ENCODE measurements around the gene POLR3H. TPM values are rescaled to one million over a fixed set of nuclear protein-coding genes. Genes with fewer than 3 reads are reported as not detected.

The POLR3H gene
- total and polyA plus RNA-seq, 2 donors (not counting 1 experiment from before 2014, with no cell fraction given) = 12.4 to 32.1 TPM

DNA sequence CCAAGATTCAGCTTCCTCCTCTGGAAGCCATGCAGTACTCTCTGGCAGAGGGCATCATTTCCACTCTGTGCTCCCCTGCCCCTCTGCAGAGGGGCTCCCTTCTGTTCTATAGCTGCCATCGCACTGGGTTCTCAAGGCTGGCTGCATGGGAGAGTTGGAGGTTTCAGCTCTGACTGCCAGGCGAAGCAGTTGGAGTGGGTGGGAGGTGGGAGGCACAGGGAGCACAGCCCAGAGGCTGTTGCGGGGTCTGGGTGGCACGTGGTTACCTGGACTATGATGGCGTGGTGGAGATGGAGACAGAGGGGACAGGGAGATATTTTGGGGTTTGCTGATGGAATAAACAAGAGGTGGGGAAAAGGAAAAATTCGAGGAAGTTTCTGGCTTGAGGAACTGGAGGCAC is 40.6 kb upstream of the POLR3H start:
- no peak overlapping the region for H3K9ac ChIP-seq (ENCODE audit: low read length)

DNA sequence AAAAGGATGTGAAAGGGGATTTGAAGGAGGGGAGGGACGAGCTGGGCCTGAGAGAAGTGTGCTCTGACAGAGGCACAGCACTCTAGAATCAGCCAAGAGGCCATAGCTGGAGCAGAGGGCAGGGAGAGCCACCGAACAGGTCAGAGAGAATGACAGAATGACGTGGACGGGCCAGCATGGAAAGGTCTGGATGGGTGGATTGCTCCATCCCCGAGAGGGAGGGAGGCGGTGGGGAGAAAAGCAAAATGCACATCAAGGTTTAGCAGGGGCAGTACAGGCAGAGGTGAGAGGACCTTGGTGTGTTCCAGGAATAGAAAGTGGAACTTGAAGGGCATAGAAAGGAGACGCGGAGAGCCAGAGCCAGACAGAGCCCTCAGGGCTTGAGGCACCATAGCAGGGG is 38.4 kb upstream of the POLR3H start:
- intact Hi-C loops (cut with micrococcal nuclease) = no loop called here
- ATAC-seq (ENCODE audit: low read depth) = no peak
- Histone ChIP-seq H3K27me3 (replicated peaks in 1 of 4; ENCODE audit: control extremely low read depth in 1 of 4, control insufficient read depth in 3 of 4, insufficient read depth in 4 of 4, low read length in 3 of 4) (no peaks in the 10 kb centered on the region), H3K27ac (ENCODE audit: low read length in 2 of 2) (no peak overlapping the region), H3K4me2 (replicated peaks; ENCODE audit: low read depth, low read length, poor library complexity, severe bottlenecking) (no peak overlapping the region), H4K20me1 (ENCODE audit: control insufficient read depth, insufficient read depth, low read length, poor library complexity, severe bottlenecking) (no peaks in the 10 kb centered on the region), H3K4me1 (ENCODE audit: control insufficient read depth in 2 of 2, insufficient read depth in 2 of 2, low read length in 2 of 2) (no peaks in the 10 kb centered on the region), H3K9me3 (ENCODE audit: control extremely low read depth in 1 of 3, control insufficient read depth in 2 of 3, insufficient read depth in 1 of 3, low read length in 2 of 3) (no peaks in the 10 kb centered on the region), H2AFZ (ENCODE audit: insufficient read depth, low read depth, low read length, poor library complexity, severe bottlenecking) (no peak overlapping the region), H3K4me3 (ENCODE audit: control extremely low read depth in 1 of 5, extremely low read depth in 1 of 5, insufficient read depth in 1 of 5, low read depth in 2 of 5, low read length in 4 of 5) (no peak overlapping the region), H3K9ac (ENCODE audit: low read length) (no peak overlapping the region), H3K79me2 (ENCODE audit: control insufficient read depth, insufficient read depth, low read length) (no peaks in the 10 kb centered on the region), H3K36me3 (replicated peaks in 1 of 2; ENCODE audit: control extremely low read depth in 1 of 2, control insufficient read depth in 1 of 2, extremely low read depth in 1 of 2, insufficient read depth in 2 of 2, low read length in 1 of 2) (peaks cover 0 to 12% of the 10 kb centered on the region in 2 experiments)
- Mint-ChIP-seq H3K9me3 (ENCODE audit: insufficient read depth) (no peaks in the 10 kb centered on the region), H3K27me3 (no peaks in the 10 kb centered on the region), H3K4me1 (no peaks in the 10 kb centered on the region), H3K4me3 (no peak overlapping the region), H3K27ac (no peak overlapping the region)
- TF ChIP-seq, protein P1, sequence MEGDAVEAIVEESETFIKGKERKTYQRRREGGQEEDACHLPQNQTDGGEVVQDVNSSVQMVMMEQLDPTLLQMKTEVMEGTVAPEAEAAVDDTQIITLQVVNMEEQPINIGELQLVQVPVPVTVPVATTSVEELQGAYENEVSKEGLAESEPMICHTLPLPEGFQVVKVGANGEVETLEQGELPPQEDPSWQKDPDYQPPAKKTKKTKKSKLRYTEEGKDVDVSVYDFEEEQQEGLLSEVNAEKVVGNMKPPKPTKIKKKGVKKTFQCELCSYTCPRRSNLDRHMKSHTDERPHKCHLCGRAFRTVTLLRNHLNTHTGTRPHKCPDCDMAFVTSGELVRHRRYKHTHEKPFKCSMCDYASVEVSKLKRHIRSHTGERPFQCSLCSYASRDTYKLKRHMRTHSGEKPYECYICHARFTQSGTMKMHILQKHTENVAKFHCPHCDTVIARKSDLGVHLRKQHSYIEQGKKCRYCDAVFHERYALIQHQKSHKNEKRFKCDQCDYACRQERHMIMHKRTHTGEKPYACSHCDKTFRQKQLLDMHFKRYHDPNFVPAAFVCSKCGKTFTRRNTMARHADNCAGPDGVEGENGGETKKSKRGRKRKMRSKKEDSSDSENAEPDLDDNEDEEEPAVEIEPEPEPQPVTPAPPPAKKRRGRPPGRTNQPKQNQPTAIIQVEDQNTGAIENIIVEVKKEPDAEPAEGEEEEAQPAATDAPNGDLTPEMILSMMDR (IDR thresholded peaks at IDR 0.05) = no peak
- no peak for TF ChIP-seq EZH2 (IDR thresholded peaks at IDR 0.05; ENCODE audit: borderline replicate concordance, insufficient read depth, low read depth, low read length, poor library complexity, severe bottlenecking)
- POLR2A ChIA-PET = no interaction called here
- WGBS (ENCODE audit: insufficient coverage) = 96% methylated on average over 8 of the region's 8 CpGs
- DNase-seq = no peak
- CTCF ChIA-PET = interaction anchor here (1.3 kb wide), 1 partner anchor 180 kb away, joined by 3 read pairs; no protein-coding TSS in a partner anchor

More for the DNA sequence above, 40.6 kb upstream of the POLR3H start:
- ChIA-PET POLR2A (no interaction called here), CTCF (no interaction called here)
- no peak overlapping the region for H2AFZ ChIP-seq (ENCODE audit: insufficient read depth, low read depth, low read length, poor library complexity, severe bottlenecking)
- peaks cover 6 to 12% of the 10 kb centered on the region in 2 donors for H3K4me1 ChIP-seq (ENCODE audit: control insufficient read depth in 2 of 2, insufficient read depth in 2 of 2, low read length in 2 of 2)
- Mint-ChIP-seq H3K9me3 (ENCODE audit: insufficient read depth) (no peaks in the 10 kb centered on the region), H3K4me1 (peaks cover 10% of the 10 kb centered on the region), H3K4me3 (no peak overlapping the region), H3K27ac (no peak overlapping the region), H3K27me3 (no peaks in the 10 kb centered on the region)
- no peaks in the 10 kb centered on the region for H3K9me3 ChIP-seq (ENCODE audit: control extremely low read depth in 1 of 3, control insufficient read depth in 2 of 3, insufficient read depth in 1 of 3, low read length in 2 of 3)
- no peaks in the 10 kb centered on the region for H4K20me1 ChIP-seq (ENCODE audit: control insufficient read depth, insufficient read depth, low read length, poor library complexity, severe bottlenecking)
- intact Hi-C loops (cut with micrococcal nuclease) = no loop called here
- peaks cover 3% of the 10 kb centered on the region for H3K79me2 ChIP-seq (ENCODE audit: control insufficient read depth, insufficient read depth, low read length)
- ATAC-seq (ENCODE audit: low read depth) (no peak), DNase-seq (no peak)
- no peaks in the 10 kb centered on the region for H3K27me3 ChIP-seq (replicated peaks in 1 of 4; ENCODE audit: control extremely low read depth in 1 of 4, control insufficient read depth in 3 of 4, insufficient read depth in 4 of 4, low read length in 3 of 4)
- no peak for TF ChIP-seq EZH2 (IDR thresholded peaks at IDR 0.05; ENCODE audit: borderline replicate concordance, insufficient read depth, low read depth, low read length, poor library complexity, severe bottlenecking)
- TF ChIP-seq, protein P1 (IDR thresholded peaks at IDR 0.05) = no peak
- H3K4me3 ChIP-seq (ENCODE audit: control extremely low read depth in 1 of 5, extremely low read depth in 1 of 5, insufficient read depth in 1 of 5, low read depth in 2 of 5, low read length in 4 of 5) = no peak overlapping the region
- H3K4me2 ChIP-seq (replicated peaks; ENCODE audit: low read depth, low read length, poor library complexity, severe bottlenecking) = no peak overlapping the region
- no peak overlapping the region for H3K27ac ChIP-seq (ENCODE audit: low read length in 2 of 2)
- 87% methylated on average over 6 of the region's 6 CpGs for WGBS (ENCODE audit: insufficient coverage)
- peaks cover 0 to 9% of the 10 kb centered on the region in 2 experiments for H3K36me3 ChIP-seq (replicated peaks in 1 of 2; ENCODE audit: control extremely low read depth in 1 of 2, control insufficient read depth in 1 of 2, extremely low read depth in 1 of 2, insufficient read depth in 2 of 2, low read length in 1 of 2)

All from B cell (primary cell).